ENCODE measurements around the gene TTC12.

Gene TTC12

DNA sequence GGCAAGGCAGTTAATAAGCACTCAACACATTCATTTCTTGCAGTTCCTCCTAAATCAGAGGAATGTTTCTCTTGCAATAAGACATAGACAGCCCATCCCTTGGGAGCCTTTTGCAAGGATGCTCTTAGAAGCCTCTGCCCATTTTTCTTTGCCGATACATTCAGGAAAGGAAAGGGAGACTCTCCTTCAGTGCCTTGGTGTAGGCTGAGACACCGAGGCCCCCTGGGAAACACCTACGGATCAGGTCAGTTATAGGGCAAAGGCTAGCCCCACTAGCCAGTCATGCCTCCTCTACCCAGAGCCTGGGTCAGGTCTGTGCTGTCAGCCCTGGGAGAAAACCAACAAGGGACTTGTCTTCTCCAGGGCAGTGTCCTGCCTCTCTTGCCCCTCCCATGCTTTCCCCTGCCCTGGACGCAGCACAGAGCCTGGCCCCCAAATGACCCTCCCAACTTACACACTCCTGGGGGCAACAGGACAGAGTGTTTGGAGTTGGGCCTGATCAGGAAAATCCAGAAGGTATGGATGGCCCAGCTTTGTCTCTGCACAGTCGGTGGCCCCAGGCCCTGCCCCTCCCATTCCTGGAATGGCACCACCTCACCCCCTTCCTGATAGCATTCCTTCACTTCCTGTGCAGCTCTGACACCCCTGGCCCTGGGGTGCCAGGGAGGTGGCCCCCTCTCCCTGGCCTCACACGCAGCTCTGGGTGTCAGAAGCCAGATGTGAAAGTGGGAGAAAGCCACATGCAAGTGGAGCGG is 91.5 kb downstream of the TTC12 start:
- DNase-seq (ENCODE audit: low read depth) = no peak

DNA sequence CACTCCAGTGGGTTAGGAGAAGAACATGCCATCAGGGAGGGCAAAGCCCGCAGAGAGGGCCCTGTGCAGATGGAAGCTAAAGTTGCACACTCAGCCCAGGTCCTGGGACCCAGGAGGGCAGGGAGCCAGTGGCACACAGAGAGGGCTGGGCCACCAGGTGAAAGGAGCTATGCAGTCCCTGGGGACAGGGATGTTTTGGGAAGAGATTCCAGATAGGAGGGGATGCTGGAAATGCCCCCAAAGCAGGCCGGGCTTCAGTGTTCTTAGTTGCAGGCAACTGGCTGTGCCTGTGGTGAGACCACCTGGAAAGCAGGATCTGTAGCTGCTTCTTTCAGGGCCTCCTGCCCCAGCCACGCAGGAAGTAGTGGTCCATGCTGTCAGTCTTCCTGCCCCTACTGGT is 92.8 kb downstream of the TTC12 start:
- DNase-seq (ENCODE audit: low read depth) = no peak

- DNase-seq (ENCODE audit: low read depth) = no peak
Observed at GRCh38 chr11:113408206-113408605, 93.8 kb downstream of the TTC12 start.

- no peak for DNase-seq (ENCODE audit: low read depth)
Observed at GRCh38 chr11:113408887-113409286, 94.5 kb downstream of the TTC12 start.

DNA sequence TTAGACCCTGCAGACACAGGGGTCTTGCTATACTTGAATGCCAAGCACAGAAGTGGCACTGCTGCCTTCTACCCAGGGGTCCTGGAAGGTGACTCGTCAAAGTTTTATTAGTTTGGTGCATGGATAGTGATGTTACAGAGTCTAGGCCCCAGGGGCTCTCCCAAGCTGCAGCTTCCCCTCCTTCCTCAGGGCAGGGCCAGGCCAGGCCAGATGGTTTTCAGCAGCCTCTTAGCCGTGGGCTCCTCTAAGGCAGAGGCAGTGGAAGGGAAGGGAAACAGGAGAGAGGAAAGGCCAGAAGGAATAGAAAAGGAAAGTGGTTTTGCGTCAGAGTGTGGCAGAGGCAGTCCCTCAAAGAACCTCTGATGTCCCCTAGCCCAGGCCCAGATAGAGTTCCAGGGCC is 95.1 kb downstream of the TTC12 start:
- no peak for DNase-seq (ENCODE audit: low read depth)

DNA sequence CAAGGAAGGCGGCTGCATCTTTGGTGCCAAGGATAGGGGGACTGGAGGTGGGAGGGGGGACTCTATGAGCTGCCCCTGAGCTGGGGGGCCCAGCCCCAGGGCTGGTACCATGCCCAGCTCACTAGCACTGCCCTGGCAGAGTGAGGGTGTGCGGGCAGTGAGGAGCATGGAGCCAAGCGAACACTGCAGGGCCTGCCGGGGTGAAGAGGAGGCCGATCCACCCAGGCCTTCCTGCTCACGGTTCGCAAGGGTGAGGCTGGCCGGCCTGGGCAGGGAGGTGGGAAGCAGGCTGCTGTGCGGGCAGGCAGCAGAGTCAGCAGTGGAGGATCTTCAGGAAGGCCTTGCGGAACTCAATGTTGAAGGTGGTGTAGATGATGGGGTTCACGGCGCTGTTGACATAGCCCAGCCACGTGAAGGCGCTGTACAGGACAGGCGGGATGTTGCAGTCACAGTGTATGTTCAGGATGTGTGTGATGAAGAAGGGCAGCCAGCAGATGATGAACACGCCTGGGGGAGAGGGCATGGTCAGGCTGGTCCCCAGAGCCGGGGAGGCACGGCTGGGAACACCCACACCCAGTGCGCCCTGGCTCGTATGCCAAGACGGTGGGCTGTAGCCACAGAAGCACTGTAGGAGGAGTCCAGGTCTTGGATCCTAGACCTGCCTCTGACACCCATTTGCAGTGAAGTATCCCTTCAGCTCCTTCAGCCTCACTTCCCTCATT is 96.2 kb downstream of the TTC12 start:
- no peak for DNase-seq (ENCODE audit: low read depth)

DNA sequence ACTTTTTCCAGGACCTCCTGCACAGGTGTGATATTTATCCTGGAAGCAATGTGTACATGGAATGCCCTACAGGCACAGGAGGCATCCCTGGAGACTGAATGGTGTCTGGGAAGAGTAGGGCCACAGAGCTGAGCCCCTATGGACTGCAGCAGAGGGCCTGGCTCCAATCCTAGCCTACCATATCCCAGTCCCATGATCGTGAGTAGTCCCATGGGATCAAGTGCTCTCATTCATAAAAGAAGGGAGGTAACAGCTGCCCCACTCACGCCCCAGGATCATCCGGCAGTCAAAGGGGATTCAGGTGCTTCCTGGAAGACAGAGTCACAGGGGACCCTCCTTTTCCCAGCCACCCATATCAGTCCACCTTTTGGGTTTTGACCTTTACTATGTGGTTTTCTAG is 97.2 kb downstream of the TTC12 start:
- DNase-seq (ENCODE audit: low read depth) = no peak

- DNase-seq (ENCODE audit: low read depth) = no peak
Observed at GRCh38 chr11:113412675-113413074, 98.3 kb downstream of the TTC12 start.

DNA sequence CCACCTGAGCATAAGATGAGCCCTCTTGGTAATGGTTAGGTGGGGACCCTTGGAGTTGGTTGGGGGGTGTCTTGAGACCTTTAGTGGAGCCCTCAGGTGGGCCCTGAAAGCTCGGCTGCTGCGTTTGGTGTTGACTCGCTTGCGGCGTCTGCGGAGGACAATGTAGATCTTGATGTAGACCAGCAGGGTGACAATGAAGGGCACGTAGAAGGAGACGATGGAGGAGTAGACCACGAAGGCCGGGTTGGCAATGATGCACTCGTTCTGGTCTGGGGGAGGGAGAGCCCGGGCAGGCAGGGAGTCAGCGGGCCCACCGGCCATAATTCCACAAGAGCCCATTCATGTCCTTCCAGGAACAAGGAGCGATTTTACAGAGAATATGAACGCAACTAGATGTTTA is 101.0 kb downstream of the TTC12 start:
- no peak for DNase-seq (ENCODE audit: low read depth)
